ENCODE data around the gene TNNI3. TPM values are rescaled to one million over a fixed set of nuclear protein-coding genes. Genes with fewer than 3 reads are reported as not detected.

The TNNI3 gene
- total and polyA plus RNA-seq, 12 donors = 3,000 to 45,177 (median 9,464) TPM

DNA sequence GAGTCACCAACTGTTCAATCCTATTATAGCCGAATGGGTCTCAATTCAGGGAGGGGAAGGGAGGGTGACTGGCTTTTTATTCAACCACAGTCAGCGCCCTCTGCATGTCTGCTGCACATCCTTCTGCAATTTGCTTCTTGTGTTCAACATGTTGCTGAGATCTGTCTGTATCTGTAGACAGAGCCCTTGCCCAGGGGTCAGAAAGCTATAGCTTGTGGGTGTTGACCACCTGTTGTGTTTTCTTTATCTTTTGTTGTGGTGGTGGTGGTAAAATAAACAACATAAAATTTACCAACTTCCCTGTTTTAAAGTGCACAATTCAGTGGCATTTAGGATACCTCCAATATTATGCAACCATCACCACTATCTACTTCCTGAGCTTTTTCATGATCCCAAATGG is 52.3 kb downstream of the TNNI3 start:
- DNase-seq = no peak
- Histone ChIP-seq H3K4me3 (no peak overlapping the region), H3K27ac (no peak overlapping the region), H3K9me3 (peaks cover 0 to 10% (median 4%) of the 10 kb centered on the region in 11 donors), H3K27me3 (no peaks in the 10 kb centered on the region), H3K4me1 (peaks cover 0 to 20% (median 9%) of the 10 kb centered on the region in 9 donors), H3K36me3 (peaks cover 0 to 84% (median 33%) of the 10 kb centered on the region in 9 donors)
- intact Hi-C loops (cut with DNase I) = no loop called here
- 88 to 91% methylated on average over 2 of the region's 2 CpGs for WGBS, 2 donors
- no peak for ATAC-seq
- TF ChIP-seq, protein P1, sequence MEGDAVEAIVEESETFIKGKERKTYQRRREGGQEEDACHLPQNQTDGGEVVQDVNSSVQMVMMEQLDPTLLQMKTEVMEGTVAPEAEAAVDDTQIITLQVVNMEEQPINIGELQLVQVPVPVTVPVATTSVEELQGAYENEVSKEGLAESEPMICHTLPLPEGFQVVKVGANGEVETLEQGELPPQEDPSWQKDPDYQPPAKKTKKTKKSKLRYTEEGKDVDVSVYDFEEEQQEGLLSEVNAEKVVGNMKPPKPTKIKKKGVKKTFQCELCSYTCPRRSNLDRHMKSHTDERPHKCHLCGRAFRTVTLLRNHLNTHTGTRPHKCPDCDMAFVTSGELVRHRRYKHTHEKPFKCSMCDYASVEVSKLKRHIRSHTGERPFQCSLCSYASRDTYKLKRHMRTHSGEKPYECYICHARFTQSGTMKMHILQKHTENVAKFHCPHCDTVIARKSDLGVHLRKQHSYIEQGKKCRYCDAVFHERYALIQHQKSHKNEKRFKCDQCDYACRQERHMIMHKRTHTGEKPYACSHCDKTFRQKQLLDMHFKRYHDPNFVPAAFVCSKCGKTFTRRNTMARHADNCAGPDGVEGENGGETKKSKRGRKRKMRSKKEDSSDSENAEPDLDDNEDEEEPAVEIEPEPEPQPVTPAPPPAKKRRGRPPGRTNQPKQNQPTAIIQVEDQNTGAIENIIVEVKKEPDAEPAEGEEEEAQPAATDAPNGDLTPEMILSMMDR (IDR thresholded peaks at IDR 0.05) = no peak

DNA sequence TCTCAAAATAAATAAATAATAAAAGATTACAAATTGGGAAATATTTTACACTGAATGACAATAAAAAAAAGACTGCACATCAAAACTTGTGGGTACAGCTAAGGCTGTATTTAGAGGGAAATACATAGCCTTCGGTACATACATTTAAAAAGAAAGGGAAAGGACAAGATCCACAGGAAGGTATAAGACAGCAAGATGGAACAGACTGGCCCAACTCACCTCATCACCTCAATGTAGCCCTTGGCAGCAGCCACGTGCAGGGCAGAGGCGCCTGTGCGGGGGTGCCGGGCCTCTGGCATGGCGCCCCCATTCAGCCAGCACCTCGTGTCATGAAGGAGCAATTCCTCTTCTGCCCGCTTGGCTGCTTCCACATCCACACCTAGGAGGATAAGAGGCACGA is 54.3 kb downstream of the TNNI3 start:
- DNase-seq (no peak), ATAC-seq (no peak)
- Histone ChIP-seq H3K4me3 (no peak overlapping the region), H3K27ac (no peak overlapping the region), H3K36me3 (peaks cover 0 to 84% (median 44%) of the 10 kb centered on the region in 9 donors), H3K27me3 (no peaks in the 10 kb centered on the region), H3K9me3 (peaks cover 0 to 10% (median 4%) of the 10 kb centered on the region in 11 donors), H3K4me1 (peaks cover 5 to 31% (median 24%) of the 10 kb centered on the region in 9 donors)
- TF ChIP-seq, protein P1 (IDR thresholded peaks at IDR 0.05) = no peak
- WGBS, 2 donors = 91 to 93% methylated on average over 9 of the region's 9 CpGs
- intact Hi-C loops (cut with DNase I) = no loop called here

Small RNA genes within 50 kb of the gene (microRNA-seq; reads per million reads assigned to microRNA genes)
- 0 reads per million in 2 donors for gene MIR7975

Other genes with a start within 250 kb of the TNNI3 start
- not detected for gene NLRP7, start 210.2 kb downstream of the TNNI3 start, total RNA-seq
- not detected for gene NLRP7, start 210.2 kb downstream of the TNNI3 start, polyA plus RNA-seq
- gene NLRP2, start 191.4 kb downstream of the TNNI3 start, total RNA-seq = 1 to 10 TPM in 1 of 10 donors, under 1 TPM in 3, not detected in 6; 0.33 to 2.8 (median 0.53) TPM
- under 1 TPM in 1 of 2 donors, not detected in 1; 0.04 TPM for gene NLRP2, start 191.4 kb downstream of the TNNI3 start, polyA plus RNA-seq
- gene GP6, start 119.5 kb downstream of the TNNI3 start, total RNA-seq = under 1 TPM; 0.37 to 0.73 (median 0.46) TPM
- 1 to 10 TPM in 1 of 2 donors, under 1 TPM in 1; 0.58 to 1.5 TPM for gene GP6, start 119.5 kb downstream of the TNNI3 start, polyA plus RNA-seq
- 10 to 100 TPM; 32.4 to 72.0 (median 54.5) TPM for gene RDH13, start 94.6 kb downstream of the TNNI3 start, total RNA-seq
- 10 to 100 TPM; 21.4 to 36.1 TPM for gene RDH13, start 94.6 kb downstream of the TNNI3 start, polyA plus RNA-seq
- 1 to 10 TPM in 5 of 10 donors, under 1 TPM in 4, not detected in 1; 0.53 to 2.7 (median 1.1) TPM for gene EPS8L1, start 81.9 kb downstream of the TNNI3 start, total RNA-seq
- gene EPS8L1, start 81.9 kb downstream of the TNNI3 start, polyA plus RNA-seq = 1 to 10 TPM; 3.7 to 7.9 TPM
- 100 to 1,000 TPM; 134 to 242 (median 193) TPM for gene PPP1R12C, start 40.1 kb downstream of the TNNI3 start, total RNA-seq
- 100 to 1,000 TPM; 223 to 283 TPM for gene PPP1R12C, start 40.1 kb downstream of the TNNI3 start, polyA plus RNA-seq
- 100 to 1,000 TPM in 5 of 10 donors, 10 to 100 TPM in 5; 19.7 to 234 (median 97.1) TPM for gene TNNT1, start 8.5 kb downstream of the TNNI3 start, total RNA-seq
- 100 to 1,000 TPM in 1 of 2 donors, 10 to 100 TPM in 1; 32.3 to 721 TPM for gene TNNT1, start 8.5 kb downstream of the TNNI3 start, polyA plus RNA-seq
- 1 to 10 TPM in 8 of 10 donors, under 1 TPM in 2; 0.37 to 3.9 (median 2.4) TPM for gene DNAAF3, start 8.9 kb upstream of the TNNI3 start, total RNA-seq
- gene DNAAF3, start 8.9 kb upstream of the TNNI3 start, polyA plus RNA-seq = 1 to 10 TPM; 1.2 to 5.9 TPM
- gene SYT5, start 22.6 kb upstream of the TNNI3 start, total RNA-seq = 1 to 10 TPM in 1 of 10 donors, not detected in 9; 1.1 TPM
- gene SYT5, start 22.6 kb upstream of the TNNI3 start, polyA plus RNA-seq = under 1 TPM in 1 of 2 donors, not detected in 1; under 0.01 TPM
- gene PTPRH, start 51.8 kb upstream of the TNNI3 start, total RNA-seq = 1 to 10 TPM in 7 of 10 donors, under 1 TPM in 3; 0.25 to 7.5 (median 2.4) TPM
- gene PTPRH, start 51.8 kb upstream of the TNNI3 start, polyA plus RNA-seq = 1 to 10 TPM; 1.3 to 6.1 TPM
- 1 to 10 TPM in 9 of 10 donors, under 1 TPM in 1; 0.77 to 2.5 (median 1.9) TPM for gene TMEM86B, start 71.0 kb upstream of the TNNI3 start, total RNA-seq
- gene TMEM86B, start 71.0 kb upstream of the TNNI3 start, polyA plus RNA-seq = 1 to 10 TPM; 2.7 to 5.9 TPM
- 10 to 100 TPM; 31.1 to 51.3 (median 39.0) TPM for gene PPP6R1, start 101.3 kb upstream of the TNNI3 start, total RNA-seq
- gene PPP6R1, start 101.3 kb upstream of the TNNI3 start, polyA plus RNA-seq = 10 to 100 TPM; 36.8 to 38.0 TPM
- gene HSPBP1, start 122.4 kb upstream of the TNNI3 start, total RNA-seq = 10 to 100 TPM; 26.7 to 41.6 (median 31.6) TPM
- 10 to 100 TPM; 54.2 to 83.7 TPM for gene HSPBP1, start 122.4 kb upstream of the TNNI3 start, polyA plus RNA-seq
- 10 to 100 TPM in 2 of 10 donors, 1 to 10 TPM in 8; 2.3 to 12.6 (median 4.1) TPM for gene BRSK1, start 126.3 kb upstream of the TNNI3 start, total RNA-seq
- gene BRSK1, start 126.3 kb upstream of the TNNI3 start, polyA plus RNA-seq = 1 to 10 TPM; 1.8 to 2.0 TPM
- 1 to 10 TPM in 3 of 10 donors, under 1 TPM in 4, not detected in 3; 0.41 to 6.5 (median 0.75) TPM for gene TMEM150B, start 167.6 kb upstream of the TNNI3 start, total RNA-seq
- under 1 TPM in 1 of 2 donors, not detected in 1; 0.38 TPM for gene TMEM150B, start 167.6 kb upstream of the TNNI3 start, polyA plus RNA-seq
- 1 to 10 TPM; 4.0 to 9.2 (median 6.9) TPM for gene KMT5C, start 182.1 kb upstream of the TNNI3 start, total RNA-seq
- 10 to 100 TPM in 1 of 2 donors, 1 to 10 TPM in 1; 4.7 to 12.4 TPM for gene KMT5C, start 182.1 kb upstream of the TNNI3 start, polyA plus RNA-seq
- not detected for gene COX6B2, start 197.0 kb upstream of the TNNI3 start, total RNA-seq
- gene COX6B2, start 197.0 kb upstream of the TNNI3 start, polyA plus RNA-seq = not detected
- not detected for gene GARIN5B, start 205.5 kb upstream of the TNNI3 start, total RNA-seq
- not detected for gene GARIN5B, start 205.5 kb upstream of the TNNI3 start, polyA plus RNA-seq
- gene IL11, start 212.7 kb upstream of the TNNI3 start, total RNA-seq = not detected
- under 1 TPM; 0.30 to 0.37 TPM for gene IL11, start 212.7 kb upstream of the TNNI3 start, polyA plus RNA-seq
- not detected for gene TMEM190, start 219.1 kb upstream of the TNNI3 start, total RNA-seq
- gene TMEM190, start 219.1 kb upstream of the TNNI3 start, polyA plus RNA-seq = not detected
- 1 to 10 TPM in 2 of 10 donors, under 1 TPM in 6, not detected in 2; 0.25 to 1.3 (median 0.49) TPM for gene TMEM238, start 226.6 kb upstream of the TNNI3 start, total RNA-seq
- gene TMEM238, start 226.6 kb upstream of the TNNI3 start, polyA plus RNA-seq = under 1 TPM in 1 of 2 donors, not detected in 1; 0.06 TPM
- gene RPL28, start 228.2 kb upstream of the TNNI3 start, total RNA-seq = 1,000 to 10,000 TPM in 1 of 10 donors, 100 to 1,000 TPM in 9; 473 to 1,031 (median 577) TPM
- 1,000 to 10,000 TPM in 1 of 2 donors, 100 to 1,000 TPM in 1; 776 to 1,617 TPM for gene RPL28, start 228.2 kb upstream of the TNNI3 start, polyA plus RNA-seq

All from heart right ventricle (tissue), 16 donors.